NCI-H2081 (cell line): Measurements from ENCODE around the gene YRDC.
A peak's percentile ranks its signal among the peaks of the same experiment; 100 is the strongest.
"Not testable (repeated sequence)": the region's sequence is repeated elsewhere in the genome, so short reads cannot be mapped to it uniquely, and the experiment has no call there.

Experiments
- DNase-seq, 2 experiments: peaks; one replicate each; lab custom pipeline; 2025; lab: John Stamatoyannopoulos, UW

The YRDC gene

DNA sequence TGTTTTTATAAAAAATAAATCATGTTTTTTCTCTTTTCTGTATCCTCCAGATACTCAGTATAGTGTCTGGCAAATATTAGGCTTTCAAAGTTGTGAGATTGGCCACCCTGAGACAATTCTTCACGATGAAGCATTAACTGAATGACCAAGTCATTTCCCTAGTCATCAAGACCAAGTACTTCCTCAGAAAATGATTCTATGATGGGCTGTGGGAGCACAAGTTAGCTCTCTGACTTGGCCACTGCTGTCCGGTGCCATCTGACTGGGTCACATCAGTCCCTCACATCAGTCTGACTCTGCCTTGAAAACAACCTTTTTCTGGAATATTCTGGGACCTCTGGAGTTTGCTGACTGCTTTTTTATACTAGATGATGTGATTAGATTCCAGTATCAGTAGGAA, 13.5 kb upstream of the YRDC start:
- DNase-seq, result no peak

DNA sequence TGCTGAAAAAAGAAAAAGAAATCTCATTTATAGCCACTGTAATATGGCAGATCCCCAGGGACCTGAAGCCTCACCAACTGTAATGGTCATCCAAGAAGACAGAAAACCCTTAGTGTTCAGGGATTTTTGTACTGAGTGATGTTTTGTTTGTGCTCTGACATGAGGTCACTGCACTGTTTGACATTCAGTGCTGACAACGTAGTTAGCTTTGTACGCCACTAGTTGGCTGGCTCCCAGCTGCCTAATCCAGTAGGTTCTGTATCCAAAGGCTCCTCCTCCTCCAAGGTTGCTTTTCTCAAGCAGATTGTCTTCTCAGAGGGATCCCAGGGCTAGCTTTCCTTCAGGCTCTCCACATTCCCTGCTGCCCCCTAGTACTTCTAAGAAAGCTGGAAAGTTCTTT, 9.5 kb upstream of the YRDC start:
- DNase-seq, result peak in 1 of 2 experiments; percentile 25

DNA sequence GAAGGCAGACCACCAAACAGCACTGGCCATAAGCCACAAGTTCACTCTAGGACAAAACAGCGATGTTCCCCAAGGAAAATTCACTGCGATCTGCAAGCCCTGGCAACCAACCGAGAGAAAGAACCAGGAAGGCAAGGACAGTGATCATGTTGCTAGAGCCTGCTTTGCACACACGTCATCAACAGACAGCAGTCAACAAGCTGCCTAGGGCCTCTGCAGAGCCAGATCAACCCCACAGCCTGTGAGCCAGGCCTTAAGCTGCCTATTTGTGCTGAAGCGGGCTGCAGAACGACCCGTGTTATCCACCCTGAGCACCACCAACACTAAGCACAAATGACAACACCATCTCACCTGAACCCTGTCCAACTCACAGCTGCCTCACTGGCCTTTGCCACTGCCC, 6.2 kb upstream of the YRDC start:
- DNase-seq, result no peak

DNA sequence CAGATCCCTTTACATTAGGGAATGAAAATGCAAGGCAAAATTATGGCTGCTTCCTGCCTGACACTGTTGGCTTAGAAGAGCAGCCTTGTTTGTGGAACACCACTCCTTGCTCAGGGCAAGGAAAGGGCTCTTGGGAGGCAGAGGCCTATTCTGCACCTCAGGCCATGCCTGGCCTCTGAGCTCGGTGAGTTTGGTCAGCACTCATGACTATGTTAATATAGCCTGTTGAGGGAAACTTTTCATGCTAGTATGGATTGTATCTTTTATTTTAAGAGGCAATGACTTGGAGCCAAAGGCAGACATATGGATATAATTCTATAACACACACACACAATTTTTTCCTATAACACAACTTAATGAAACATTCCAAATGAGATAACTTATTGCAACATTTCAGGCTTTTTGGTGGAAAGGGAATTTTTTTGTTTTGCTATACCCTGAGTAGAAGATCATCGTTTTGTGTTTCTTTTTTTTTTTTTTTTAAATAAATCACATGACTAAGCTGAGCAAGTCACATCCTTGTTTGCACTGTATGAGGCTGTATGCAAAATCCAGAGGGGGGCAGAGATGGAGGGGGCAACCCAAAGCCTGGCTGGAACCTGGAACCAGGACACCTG, 5.6 kb upstream of the YRDC start:
- DNase-seq, result no peak

DNA sequence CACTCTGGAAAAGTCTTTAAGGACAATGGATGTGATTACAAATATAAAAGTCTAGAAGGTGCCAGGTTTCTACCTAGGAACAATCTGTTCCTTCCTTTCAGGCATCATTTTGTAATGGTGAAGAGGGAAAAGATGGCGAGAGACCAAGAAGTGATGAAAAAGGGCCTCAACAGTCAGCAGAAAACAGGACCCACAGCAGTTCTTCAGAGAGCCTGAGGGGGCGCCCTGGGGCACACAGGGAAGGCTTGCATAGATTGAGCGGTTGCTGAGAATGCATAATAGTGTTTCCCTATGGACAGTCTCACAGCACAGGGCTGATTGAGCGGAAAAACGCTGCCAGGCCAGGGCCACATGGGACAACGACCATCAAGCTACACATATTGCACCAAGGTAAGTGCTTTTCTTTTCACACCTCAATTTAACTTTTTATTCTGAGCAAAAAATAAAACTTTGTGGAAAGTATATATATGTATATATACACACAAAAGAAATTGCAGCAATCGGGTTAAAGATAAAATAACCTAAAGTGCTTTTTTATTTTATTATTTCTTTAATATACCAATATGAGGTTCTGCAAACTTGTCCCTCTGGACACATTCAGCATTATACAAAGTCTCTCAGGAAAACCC, 3.1 kb upstream of the YRDC start:
- DNase-seq, result peak; percentile 87 to 88

DNA sequence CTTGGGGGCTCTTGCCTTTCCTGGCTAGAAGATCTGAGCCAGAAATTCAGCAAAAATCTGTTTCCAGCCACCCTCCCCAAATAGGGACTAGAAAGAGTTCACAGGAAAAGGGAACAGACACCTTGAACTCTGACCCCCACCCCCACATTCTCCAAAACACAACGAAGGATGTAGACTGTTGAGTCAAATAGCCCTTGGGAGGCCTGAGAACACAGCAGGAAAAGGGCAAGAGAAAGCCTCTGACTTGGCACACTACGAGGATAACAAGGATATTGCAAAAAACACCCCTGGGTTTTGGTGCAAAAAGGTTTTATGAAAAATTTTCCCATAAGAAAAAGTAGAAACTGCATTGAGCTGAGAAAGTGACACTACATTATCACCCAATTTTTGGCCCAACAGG, 1.9 kb upstream of the YRDC start:
- DNase-seq, result no peak

DNA sequence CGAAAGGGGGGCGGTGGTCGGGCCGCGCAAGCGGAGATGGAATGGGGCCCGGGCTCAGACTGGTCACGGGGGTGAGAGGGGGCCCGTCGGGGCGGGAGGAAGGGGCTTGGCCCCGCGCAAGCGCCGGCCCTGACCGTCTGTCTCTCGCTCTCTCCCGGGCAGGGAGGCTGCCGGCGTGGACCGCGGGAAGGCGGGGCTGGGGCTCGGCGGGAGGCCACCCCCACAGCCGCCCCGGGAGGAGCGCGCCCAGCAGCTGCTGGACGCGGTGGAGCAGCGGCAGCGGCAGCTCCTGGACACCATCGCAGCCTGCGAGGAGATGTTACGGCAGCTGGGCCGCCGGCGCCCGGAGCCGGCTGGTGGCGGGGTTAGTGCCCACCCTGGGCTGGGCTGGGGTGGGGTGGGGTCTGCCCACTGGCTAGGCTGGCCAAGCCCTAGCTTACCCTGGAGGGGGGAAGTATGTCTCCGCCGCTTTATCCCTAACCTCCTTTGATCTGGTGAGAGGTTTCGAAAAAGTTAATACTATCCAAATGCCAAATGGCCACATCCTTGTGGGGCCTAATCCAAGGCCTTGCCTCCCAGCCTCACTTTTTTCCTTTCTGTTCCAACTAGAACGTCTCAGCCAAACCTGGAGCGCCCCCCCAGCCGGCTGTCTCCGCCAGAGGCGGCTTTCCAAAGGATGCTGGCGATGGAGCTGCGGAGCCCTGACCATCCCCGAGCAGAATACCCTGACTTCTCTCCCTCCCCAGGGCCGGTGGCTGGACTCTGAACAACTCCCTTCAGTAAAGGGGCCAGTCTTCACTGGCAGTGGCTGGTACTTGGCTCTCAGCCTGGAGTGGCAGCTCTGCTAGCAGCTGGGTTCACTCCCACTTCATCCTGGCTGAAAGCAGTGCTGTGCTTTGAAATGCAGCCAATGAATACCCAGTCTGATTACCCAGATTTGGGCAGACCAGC, 636 bp upstream of the YRDC start:
- peak; percentile 75 to 91 for DNase-seq

DNA sequence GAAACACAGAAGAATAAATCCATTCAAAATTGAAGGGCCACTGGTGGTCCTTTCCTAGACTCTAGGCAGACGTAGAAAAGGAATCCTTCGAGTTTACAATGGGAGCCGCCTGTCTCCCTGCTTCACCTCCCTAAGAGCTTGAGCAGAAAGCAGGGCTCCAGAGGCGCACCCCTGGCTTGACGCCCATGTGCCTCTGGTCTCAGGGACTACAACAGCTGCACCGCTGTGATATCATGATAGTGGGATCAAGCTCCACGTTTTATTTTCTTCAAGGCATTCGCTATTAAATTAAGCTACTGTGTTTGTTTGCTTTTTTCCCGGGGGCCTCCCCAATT, 821 bp downstream of the YRDC start:
- no peak for DNase-seq

DNA sequence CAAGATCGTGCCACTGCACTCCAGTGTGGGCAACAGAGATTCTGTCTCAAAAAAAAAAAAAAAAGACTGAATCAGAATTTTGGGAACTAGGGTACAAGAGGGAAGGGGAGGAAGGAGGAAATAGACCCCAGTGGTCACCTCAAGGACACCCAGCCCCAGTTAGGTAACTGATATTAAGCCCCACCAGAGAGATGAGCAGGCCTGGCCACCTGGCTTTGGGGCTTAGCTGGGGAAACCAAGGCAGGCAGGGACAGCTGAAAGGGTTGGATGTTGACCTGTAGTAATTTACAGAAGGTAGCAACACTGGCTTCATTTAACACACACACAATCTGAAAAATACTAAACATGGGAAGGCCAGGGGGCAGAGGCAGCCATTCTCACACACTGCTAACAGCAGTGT, 5.6 kb downstream of the YRDC start:
- DNase-seq, result no peak

DNA sequence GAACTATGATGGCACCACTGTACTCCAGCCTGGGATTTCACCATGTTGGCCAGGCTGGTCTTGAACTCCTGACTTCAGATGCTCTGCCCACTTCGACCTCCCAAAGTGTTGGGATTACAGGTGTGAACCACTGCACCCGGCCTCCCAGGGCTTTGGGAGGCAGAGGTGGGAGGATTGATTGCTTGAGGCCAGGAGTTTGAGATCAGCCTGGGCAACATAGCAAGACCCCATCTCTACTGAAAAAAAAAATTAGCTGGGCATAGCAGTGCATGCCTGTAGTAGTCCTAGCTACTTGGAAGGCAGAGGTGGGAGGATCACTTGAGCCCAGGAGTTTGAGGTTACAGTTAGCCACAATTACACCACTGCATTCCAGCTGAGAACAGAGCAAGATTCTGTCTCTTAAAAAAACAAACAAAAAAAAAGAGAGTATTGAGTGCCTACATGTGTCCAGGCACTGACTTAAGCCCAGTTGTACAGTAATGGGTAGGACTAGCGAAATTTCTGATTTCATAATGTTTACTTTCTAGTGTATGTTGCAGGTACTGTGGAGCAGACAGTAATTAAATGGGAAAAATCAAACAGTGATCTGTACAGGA, 10.2 kb downstream of the YRDC start:
- DNase-seq, result no peak

DNA sequence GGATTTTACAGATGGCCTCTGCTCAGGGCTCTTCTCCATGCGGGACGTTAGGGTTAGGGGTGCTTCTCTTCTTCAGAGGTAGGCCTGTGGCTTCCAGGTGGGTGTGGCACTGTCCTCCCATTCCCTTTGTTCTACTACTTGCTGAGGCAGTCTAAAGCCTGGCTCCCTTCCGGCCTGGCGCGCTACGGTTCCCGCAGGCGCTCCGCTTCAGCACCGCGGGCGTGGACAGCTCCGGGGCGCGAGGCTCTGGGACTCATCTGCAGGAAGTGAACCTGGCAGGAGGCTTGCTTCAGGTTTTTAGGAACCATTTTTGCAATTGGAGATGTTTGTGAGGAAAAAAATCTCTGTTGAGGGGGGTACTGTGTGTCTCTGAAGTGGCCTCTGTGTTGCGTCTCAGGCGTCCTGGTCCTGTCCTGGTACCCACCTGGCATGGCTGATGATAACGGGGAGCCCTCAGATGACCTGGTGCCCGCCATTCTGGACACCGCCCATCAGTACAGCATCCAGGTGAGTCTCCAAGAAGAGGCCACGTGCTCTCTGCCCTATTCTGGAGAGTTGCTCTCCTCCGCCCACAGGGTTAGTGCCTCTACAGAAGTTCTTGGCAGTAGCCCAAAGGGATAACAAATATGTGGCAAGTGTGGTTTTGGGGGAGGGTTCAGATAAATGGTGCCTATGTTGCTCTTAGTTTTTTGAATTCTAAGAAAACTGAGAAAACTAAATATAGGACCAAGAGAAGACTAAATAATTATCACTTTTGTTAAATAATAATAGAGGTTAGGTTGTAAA, 12.5 kb downstream of the YRDC start:
- peak; percentile 34 to 65 for DNase-seq

DNA sequence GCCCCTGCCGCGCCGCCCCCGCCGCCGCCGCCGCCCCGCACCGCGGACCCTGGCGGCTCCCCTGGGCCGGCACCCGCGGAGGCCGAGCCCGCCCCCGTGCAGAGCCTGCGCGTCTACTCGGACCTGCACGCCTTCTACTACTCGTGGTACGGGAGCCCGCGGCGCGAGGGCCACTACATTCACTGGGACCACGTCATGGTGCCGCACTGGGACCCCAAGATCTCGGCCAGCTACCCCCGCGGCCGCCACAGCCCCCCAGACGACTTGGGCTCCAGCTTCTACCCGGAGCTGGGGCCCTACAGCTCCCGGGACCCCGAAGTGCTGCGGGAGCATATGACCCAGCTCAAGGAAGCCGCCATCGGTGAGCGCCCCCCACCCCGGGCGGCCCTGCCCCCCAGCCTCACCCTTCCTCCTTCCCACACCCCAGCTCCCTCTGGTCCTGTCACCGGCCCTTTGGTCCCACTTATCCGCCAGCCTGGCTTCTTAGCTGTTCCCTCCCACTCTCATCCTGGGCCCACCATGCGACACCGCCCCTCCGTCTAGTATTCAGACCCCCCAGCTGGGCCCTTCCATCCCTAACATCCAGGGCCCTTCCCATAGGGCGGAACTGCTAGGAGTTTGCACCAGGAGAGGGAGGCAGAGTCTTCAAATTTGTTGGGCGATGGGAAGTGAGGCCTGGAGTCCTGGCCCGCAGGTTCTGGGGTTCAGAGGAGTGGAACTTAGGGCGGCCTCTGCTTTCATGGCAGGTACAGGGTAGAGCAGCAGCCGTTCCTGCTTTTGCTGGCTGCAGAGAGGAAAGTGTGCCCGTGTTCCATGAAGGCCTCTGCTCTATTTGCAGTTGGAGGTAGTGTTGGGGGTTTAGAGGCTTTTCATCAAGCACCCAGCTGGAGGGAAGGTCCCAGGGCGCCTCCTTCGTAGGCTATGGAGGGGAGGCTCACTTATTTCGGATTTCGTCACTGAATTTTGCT, 13.4 kb downstream of the YRDC start:
- peak; percentile 22 to 52 for DNase-seq

DNA sequence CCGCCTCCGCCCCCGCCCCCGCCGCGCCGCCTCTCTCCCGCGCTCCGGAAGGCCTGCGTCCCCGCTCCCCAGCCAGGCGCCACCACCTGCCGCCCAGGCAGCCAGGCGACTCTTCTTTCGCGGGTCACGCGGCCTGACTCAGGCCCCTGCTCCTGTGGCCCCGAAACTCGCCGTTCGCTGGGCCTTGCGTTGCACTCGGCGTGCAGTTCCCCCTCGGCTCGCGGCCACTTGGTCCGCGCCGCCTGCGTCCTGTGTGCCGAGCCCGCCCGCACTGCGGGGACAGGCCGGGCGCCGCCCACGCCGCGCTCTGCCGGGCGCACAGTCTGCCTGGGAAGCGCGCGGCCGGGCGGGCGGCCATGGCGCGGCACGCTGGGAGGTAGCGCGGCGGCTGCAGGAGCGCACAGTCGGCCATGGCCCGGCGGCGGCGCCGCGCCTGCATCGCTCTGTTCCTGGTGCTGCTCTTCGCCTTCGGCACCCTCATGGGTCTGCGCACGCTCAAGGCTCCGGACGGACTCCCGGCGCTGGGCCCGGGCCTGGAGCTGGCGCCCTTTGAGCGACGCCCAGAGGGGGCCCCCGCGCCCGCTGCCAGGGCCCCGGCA, 14.1 kb downstream of the YRDC start, which contains the start of gene MANEAL:
Gene MANEAL (plus strand): TSS at position 75 of the 599 bp plus-strand sequence. CDS start 336 bp downstream, at position 411.
- DNase-seq, result peak; percentile 74 to 83

DNA sequence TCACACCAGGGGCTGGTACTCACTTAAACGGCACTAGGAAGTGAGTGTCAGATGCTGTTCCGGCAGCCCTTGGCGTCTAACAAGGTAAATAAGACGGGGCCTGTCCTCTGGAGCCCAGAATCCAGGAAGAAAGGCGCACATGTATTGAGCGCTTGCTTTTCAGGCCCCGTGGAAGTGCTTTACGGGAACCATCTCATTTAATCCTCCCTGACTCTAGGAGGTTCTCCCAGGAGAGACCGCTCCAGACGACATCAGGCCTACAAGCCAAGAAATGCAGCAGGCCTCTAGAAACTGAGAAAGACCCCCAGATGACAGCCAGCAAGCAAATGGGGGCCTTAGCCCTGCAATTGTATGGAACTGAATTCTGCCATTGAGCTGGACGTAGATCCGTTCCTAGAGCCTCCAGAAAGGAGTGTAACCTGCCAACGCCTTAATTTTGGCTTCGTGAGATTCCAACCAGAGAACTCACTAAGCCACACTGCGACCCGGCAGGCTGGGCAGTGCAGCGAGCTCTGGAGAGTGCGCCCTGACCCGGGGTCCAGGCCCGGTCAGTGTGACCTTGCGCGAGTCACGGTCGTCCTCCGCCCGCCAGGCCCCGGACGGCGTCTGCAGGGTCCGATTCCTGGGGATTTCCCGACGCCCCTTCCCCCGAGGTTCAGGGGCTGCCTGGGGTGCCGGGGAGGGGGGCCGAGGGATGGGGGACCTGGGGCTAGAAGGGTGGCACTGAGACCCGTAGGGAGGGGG, 14.9 kb downstream of the YRDC start:
- no peak for DNase-seq

DNA sequence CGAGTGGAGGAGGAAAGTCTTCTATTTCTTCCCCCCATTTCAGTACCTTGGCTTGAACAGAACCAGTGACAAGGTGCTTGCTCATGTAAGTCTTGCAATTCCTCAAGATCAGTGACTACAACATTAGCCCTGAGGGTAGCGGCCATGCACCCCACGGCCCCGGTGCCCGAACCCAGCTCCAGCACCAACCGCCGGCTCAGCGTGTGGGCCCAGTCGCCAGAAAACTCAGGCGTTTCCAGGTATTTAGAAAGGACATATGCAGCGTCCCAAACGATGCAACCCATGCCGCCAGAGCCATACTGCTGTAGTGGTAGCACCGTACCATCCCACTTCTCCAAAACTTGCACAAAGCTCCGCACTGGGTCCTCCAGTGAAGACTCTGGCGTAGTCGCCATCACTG, 25.5 kb downstream of the YRDC start:
- DNase-seq, result no peak

DNA sequence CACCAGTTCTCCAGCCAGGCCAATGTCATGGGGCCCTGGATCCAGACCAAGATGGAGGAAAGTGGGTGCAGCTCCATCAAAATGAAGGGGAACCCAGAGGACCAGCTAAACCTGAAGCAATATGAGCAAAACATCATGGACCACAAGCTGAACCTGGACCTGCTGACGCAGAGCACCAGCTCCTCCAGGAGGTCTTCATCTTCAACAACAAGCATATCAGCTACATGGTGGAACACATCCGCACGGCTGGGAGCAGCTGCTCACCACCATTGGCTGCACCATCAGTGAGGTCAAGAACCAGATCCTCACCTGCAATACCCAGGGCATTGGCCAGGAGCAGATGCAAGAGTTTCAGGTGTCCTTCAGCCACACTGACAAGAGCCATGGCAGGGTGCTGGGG, 29.4 kb downstream of the YRDC start:
- no peak for DNase-seq

DNA sequence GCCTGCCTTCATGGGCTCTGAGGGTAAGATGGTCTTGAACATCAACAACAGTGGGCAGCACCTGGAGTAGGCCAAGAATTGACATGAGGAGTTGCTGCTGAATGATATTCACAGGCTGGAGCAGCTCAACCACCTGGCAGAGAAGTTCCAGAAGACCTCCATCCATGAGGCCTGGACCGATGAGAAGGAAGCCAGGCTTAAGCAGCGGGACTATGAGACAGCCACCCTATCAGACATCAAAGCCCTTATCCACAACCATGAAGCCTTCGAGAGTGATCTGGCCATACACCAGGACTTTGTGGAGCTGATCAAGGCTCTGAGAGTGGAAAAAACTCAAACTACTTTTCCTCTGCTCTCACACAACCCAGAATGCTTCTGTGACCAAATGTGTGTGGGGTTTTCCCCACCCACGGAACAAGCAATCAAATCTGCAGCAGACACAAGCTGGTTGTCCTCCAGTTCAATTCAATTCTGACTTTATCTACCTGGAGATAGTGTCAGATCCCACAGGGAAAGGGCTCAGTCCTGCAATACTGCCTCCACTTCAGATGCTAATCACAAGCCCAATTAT, 31.0 kb downstream of the YRDC start:
- no peak for DNase-seq

DNA sequence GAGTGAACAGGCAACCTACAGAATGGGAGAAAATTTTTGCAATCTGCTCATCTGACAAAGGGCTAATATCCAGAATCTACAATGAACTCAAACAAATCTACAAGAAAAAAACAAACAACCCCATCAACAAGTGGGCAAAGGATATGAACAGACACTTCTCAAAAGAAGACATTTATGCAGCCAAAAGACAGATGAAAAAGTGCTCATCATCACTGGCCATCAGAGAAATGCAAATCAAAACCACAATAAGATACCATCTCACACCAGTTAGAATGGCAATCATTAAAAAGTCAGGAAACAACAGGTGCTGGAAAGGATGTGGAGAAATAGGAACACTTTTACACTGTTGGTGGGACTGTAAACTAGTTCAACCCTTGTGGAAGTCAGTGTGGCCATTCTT, 36.6 kb downstream of the YRDC start:
- DNase-seq, result not testable (repeated sequence)

DNA sequence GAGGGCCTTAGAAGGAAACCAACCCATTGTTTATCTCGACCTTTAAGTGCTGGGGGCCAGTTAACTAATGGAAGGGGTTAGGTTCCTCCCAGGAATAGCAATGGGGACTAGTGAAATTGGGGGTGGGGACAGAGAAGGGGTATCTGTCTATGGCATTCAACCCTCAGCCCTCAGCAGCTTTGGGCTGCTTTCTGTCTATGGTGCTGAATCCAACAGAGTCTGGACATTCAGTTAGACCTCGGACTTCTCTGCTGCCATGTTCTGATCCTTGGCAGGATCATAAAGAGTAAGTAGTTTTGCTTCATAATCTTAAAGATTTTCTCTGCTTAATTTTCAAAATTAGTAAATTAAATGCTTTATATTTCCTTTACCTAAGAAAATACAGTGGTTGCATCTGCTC, 40.5 kb downstream of the YRDC start:
- no peak for DNase-seq
